SH-SY5Y (cell line): ENCODE results near the gene GAB1.

Experiments
- GATA2 ChIP-seq: IDR thresholded peaks from 2 replicates; pipeline ENCODE4 v1.6.1; 2011; ENCODE audit warnings: mild to moderate bottlenecking, low read depth, low read length
- GATA3 ChIP-seq: IDR thresholded peaks from 2 replicates; pipeline ENCODE4 v1.6.1; 2011; ENCODE audit warnings: low read depth, mild to moderate bottlenecking, low read length, moderate library complexity

Gene GAB1

DNA sequence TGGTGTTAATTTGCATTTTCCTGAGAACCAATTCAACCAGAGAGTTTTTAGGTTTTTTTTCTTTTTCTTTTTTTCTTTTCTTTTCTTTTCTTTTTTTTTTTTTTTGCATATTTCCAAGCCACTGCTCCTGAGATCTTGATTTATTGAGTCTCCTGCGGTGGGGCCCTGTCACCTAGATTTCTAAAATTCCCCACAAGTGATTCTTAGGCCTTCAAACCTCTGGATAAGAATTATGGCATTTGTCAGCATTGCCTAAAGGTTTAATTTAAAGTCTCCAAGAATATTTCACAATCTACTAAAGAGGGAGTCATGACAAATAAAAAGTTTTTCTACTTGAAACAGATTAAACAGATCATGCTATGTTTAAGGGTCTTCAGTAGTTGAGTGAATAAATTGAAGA is 84.9 kb downstream of the GAB1 start:
- TF ChIP-seq GATA3 (no peak), GATA2 (no peak)

DNA sequence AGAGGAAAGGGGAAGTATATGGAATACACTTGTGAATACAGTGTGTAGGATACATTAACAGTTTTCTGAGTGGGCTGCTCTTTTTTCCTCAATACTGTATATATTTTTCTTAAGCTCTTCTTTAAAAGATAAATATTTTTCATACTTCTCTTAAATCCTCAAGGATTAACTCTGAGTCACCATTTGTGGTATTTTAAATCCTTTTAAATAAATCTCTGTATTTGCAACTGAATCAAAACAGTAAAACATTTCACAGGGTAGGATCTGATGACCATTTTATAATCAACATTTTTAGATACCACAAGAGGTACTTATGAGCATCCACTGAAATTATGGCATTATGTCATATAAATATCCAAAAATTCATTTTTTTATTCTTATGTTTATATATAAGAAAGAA is 87.6 kb downstream of the GAB1 start:
- TF ChIP-seq GATA3 (no peak), GATA2 (no peak)

DNA sequence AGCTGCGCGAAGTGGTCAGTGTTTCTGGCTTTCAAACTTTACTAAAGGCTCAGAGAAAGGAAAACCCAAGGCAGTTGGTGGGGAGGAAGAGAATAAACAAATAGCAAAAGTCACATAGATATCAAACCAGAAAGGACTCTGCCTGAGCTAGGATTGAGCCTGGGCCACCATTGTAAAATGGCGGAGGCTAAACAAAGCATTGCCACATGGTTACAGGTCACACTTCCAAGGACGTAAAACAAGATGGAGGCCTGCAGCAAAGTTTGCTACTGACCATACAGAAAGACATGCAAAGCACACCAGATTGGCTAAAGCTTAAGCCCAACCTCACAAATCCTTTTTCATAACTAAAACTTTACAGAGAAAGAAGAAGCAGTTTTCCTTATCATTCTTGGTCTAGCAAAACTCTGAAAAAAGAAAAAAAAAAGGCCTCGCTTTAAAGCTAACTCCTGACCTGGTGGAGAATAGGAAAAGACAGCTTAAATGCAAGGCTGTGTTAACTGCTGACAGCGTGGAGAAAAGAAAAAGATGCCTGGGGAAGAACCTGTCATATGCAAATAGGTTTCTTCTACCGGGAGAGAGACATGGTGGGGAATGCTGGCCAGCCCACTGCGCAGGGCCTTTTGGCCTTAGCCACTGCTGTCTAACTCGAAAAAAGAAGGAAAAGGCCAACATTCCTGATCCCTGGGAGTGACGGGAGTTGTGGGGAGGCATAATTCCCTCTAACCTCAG is 95.0 kb downstream of the GAB1 start:
- TF ChIP-seq GATA2 (no peak), GATA3 (no peak)

DNA sequence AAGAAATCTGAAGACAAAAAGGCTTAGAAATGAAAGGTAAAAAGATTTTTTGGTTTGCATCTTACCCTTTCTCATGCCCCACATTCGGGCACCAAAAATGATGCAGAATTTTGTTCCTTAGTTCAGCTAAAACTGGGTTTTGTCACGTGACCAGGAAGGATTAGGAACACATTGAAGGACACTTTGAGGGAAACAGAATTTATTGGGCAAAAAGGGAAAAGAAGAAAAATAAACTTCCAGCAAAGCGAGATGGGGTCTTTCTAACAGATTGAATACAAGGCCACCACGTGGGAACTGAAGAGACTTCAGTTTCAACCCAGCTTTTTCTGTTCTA is 95.5 kb downstream of the GAB1 start:
- no peak for TF ChIP-seq GATA2
- TF ChIP-seq GATA3: no peak

DNA sequence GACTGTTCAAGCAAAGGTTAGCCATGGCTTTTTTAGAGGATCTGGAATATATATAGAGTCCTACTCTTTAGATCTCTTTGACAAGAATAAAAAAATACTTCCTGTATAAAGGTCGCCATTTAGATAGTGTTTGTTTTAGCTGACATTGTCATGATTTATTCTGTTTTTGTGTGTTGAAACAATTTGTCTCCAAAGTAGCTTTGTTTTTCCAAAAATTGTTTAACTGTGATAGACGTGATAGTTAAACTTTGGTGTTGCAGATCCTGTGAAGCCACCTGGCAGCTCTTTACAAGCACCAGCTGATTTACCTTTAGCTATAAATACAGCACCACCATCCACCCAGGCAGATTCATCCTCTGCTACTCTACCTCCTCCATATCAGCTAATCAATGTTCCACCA is 96.6 kb downstream of the GAB1 start:
- TF ChIP-seq GATA2: no peak
- no peak for TF ChIP-seq GATA3

DNA sequence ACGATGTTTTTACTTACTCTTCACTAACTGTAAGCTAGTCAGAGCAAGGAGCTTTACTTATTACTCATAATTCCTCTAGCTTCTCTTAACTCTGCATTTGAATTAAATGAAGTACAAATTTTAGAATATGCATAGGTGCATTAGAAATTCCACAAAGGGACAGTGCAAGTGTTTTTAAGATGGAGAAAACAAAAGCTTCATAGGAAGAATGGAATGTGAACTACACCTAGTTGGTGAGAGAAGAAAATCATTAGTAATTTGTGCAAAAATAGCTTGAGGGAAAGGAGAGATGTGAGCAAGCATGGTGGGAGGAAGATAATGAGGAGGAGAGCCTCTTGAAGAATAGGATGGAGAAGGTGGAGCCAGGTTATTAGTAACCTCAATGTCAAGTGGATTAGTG is 99.3 kb downstream of the GAB1 start:
- no peak for TF ChIP-seq GATA2

DNA sequence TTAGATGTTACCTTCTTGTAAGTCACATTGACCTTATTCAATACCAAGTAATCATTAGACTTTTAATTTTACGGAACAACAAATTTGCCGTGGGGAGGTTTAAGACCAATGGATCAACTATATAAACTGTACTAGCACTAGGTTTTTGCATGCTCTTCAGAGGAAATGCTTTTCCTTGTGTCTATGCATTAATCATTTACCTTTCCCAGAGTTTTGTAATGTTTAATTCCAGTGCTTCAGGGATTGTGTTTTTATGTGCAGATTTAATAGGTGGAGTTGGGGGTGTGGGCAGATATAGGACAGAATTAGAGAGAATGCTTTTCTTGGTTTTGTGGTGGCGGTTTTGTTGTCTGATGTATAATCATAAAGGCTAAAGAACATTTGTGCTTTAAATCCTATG is 100.8 kb downstream of the GAB1 start:
- TF ChIP-seq GATA3 (no peak), GATA2 (no peak)

DNA sequence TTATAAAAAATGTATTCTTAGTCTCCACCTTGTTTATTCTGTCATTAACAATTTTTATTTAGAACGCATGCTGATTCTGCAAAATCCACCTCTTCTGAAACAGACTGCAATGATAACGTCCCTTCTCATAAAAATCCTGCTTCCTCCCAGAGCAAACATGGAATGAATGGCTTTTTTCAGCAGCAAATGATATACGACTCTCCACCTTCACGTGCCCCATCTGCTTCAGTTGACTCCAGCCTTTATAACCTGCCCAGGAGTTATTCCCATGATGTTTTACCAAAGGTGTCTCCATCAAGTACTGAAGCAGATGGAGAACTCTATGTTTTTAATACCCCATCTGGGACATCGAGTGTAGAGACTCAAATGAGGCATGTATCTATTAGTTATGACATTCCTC is 101.3 kb downstream of the GAB1 start:
- TF ChIP-seq GATA2 (no peak), GATA3 (no peak)

DNA sequence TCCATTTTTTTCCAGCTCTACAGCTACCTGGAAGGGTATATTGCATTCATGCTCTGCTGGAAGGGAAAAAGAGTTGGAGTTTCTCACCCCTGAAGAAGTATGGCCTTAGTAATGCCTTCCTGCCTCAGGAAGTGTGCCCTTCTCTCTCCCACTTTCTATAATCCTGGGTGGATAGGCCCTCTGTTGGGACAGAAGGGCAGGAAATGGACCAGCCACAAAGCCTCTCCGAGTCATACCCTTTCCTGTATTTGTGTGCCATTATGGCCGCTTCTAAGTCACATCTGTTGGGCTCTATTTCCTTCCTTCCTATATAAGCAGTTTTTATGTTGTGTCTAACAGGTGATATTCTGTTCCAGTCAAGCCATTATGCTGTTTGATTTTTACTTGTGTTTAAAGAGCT is 102.0 kb downstream of the GAB1 start:
- TF ChIP-seq GATA3: no peak
- no peak for TF ChIP-seq GATA2

DNA sequence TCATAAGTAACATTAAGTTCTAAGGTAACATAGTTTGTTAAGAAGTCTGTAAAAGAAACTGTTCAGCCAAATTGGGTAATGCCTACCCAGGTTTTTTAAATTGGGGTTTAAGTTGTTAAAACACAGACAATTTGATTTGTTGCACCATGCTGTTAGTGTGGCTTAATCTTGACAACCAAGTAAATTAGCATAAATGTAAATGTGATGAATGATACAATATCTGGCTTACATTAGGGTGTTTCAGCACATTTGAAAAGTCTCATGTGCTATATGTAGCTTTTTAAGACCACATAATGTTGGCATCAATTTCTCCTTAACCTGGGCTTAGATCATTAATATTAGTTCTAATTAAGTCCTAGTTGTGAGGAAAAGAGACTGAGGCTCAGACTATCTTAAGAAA is 104.4 kb downstream of the GAB1 start:
- no peak for TF ChIP-seq GATA2
- no peak for TF ChIP-seq GATA3

DNA sequence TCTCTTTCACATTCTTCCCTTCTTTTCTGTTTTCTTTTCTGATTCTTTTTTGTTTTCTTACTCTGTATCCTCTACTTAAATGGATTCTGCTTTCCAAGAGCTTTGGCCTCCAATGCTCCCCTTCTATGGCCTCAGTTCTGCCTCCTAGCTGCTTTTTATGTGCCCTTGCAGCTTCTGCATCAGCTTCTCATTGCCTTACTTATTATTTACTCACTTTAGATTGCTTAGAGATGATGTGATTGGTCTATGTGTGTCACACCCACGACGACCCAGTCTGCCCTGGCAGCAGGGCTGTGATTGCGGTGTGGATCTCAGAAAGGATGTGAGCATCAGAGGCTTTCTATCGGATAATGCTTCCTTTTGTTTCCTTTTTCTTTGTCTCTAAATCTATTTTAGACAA is 105.0 kb downstream of the GAB1 start:
- TF ChIP-seq GATA3: no peak
- no peak for TF ChIP-seq GATA2

DNA sequence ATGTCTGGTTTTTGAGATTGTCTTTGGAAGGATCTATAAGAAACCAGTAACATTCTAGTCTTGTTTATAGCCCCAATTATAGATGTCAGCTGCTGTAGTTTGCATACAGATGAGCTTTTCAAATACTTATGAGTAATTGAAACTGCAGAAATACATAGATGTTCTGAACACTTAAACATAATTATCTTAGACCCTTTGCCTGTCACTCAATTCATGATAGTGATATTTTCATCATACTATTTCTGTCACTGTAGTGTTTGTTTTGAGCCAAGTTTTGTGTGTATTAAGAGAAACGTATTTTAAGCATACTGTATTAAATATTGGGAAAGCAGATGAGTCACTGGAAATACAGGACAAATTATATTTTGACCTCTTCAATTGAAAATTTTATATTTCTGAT is 107.1 kb downstream of the GAB1 start:
- TF ChIP-seq GATA2: no peak
- no peak for TF ChIP-seq GATA3

DNA sequence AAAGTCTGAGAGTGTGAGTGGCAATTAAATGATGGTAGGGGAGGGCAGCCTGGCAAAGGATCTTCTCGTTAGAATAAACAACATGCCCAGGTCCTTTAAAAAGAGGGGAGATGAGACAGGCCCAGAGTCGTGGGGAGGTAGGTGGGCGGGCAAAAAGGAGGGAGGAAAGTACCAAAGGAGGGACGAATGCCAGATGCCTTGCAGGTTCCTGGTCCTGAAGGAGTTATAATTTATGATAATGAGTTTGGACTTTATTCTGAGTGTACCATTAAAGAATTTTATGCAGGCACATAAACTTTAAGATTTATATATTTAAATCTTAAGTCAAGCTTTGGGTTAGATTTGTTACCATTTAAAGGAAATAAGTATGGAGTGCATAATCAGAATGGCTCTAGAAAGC is 114.5 kb downstream of the GAB1 start:
- TF ChIP-seq GATA2: no peak
- no peak for TF ChIP-seq GATA3

DNA sequence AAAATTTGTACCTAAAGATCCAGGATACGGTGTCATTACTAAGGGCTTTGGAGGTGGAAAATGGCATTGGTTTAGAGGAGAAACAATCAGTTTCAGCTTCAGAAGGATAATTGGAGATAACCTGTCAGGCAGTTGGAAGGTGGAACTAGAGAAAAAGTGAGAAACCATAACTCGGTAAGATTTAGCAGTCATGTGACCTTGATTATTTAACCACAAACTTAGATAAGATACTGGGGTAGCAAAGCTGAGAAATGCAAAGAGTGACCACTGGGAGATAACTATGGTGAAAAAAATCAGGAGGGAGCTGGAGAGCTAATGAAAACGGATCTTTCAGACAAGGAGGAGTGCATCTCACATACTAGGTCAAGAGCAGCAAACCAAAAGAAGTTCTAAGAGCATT is 118.5 kb downstream of the GAB1 start:
- TF ChIP-seq GATA3 (no peak), GATA2 (no peak)

DNA sequence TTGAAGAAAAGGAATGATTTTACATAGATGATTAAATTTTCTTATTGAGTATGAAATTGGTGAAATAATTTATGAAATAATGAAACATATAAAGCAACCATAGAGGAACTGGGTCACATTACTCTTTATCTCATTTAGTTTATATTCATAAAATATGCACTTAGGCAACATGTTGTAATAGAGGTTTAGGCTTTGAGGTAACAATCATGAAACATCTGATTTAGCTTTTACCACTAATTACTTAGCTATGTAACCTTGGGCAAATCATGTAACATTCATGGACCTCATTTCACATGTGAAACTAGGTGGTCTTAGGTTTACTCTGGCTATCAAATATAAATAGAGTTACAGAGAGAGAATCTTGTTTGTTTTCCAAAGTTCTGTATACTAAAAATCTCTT is 122.3 kb downstream of the GAB1 start:
- TF ChIP-seq GATA3: no peak
- TF ChIP-seq GATA2: no peak

DNA sequence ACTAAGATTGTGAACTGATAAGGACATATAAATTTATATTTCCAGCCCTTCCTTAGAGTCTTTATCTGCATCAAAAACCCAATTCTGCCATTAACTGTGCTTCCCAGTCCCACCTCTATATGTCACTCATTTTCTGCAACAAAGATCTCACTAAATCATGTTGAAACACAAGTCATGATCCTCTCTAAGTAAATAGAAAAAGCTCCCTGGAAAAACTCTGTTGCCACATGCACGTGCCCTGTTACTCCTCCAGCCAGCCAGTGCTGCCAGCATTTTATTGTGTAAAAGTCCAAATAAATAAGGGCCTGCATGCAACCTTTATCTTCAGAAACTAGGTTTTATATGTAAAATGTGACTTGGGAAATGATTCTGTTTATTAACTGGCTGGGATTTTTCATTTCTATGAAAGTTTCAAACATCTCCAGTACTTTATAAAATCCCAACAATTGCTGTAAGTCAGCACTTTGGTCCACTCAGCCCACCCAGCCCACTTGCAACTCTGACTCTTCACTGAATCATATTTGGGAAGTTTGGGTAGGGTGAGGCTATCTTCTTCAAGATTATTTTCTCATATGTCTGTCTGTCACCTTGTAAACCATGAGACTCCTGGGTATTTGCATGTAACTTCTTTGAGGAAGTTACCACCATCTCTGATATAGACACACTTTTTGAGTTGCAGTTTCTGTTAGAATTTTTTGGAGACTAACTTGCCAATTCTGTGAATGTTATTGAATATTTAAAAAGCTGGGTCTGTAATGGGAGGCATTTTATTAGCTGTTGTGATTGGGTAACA is 136.9 kb downstream of the GAB1 start:
- no peak for TF ChIP-seq GATA2
- TF ChIP-seq GATA3: no peak
